Measurements from ENCODE around the gene CYBRD1. TPM values are rescaled to one million over a fixed set of nuclear protein-coding genes. Genes with fewer than 3 reads are reported as not detected.

Gene CYBRD1
- polyA plus RNA-seq, 1 donor (not counting 4 experiments of a cell fraction or from before 2014, with no cell fraction given), result 72.7 TPM

GRCh38 chr2:171485116-171485515 lies 37.2 kb upstream of the CYBRD1 start:
- Histone ChIP-seq H3K9me3 (ENCODE audit: control insufficient read depth, low read depth, low read length) (no peaks in the 10 kb centered on the region), H3K27me3 (ENCODE audit: control insufficient read depth, extremely low read depth, insufficient read depth, low read length) (no peaks in the 10 kb centered on the region), H4K20me1 (ENCODE audit: control insufficient read depth, extremely low read depth, insufficient read depth, low read length) (no peaks in the 10 kb centered on the region), H3K27ac (ENCODE audit: control insufficient read depth, insufficient read depth, low read length) (no peak overlapping the region), H3K4me3 (ENCODE audit: control insufficient read depth in 2 of 3, extremely low read depth in 1 of 3, insufficient read depth in 2 of 3, low read depth in 1 of 3, low read length in 3 of 3) (no peak overlapping the region), H2AFZ (ENCODE audit: control insufficient read depth, low read length) (no peak overlapping the region), H3K36me3 (ENCODE audit: control insufficient read depth in 2 of 2, extremely low read depth in 1 of 2, insufficient read depth in 2 of 2, low read length in 2 of 2) (peaks cover 4 to 8% of the 10 kb centered on the region in 2 experiments), H3K9ac (ENCODE audit: control insufficient read depth, extremely low read depth, insufficient read depth, low read length) (no peak overlapping the region), H3K4me2 (ENCODE audit: control insufficient read depth, extremely low read depth, insufficient read depth, low read depth, low read length) (no peak overlapping the region), H3K4me1 (ENCODE audit: control insufficient read depth, extremely low read depth, insufficient read depth, low read length) (peaks cover 8% of the 10 kb centered on the region), H3K79me2 (ENCODE audit: control insufficient read depth, insufficient read depth, low read length) (no peaks in the 10 kb centered on the region), H3K9me1 (ENCODE audit: control insufficient read depth, extremely low read depth, insufficient read depth, low read length) (no peaks in the 10 kb centered on the region)
- DNase-seq (ENCODE audit: low read depth, low spot score) (no peak), FAIRE-seq (no peak)
- no peak for TF ChIP-seq EZH2 (IDR thresholded peaks at IDR 0.05; ENCODE audit: low read length)
- no peak for TF ChIP-seq CTCF (optimal IDR thresholded peaks at IDR 0.05 in 1 of 3, IDR thresholded peaks at IDR 0.05 in 1 of 3, conservative IDR thresholded peaks at IDR 0.05 in 1 of 3; ENCODE audit: extremely low read depth in 1 of 3, insufficient read depth in 2 of 3, low read length in 3 of 3)
- dilution Hi-C loops (cut with MboI; ENCODE audit: extremely low pct_ligation_motif_present, low sequenced_read_pairs), result no loop called here

GRCh38 chr2:171487201-171487600 lies 35.1 kb upstream of the CYBRD1 start:
- TF ChIP-seq EZH2 (IDR thresholded peaks at IDR 0.05; ENCODE audit: low read length), result no peak
- TF ChIP-seq CTCF (optimal IDR thresholded peaks at IDR 0.05 in 1 of 3, IDR thresholded peaks at IDR 0.05 in 1 of 3, conservative IDR thresholded peaks at IDR 0.05 in 1 of 3; ENCODE audit: extremely low read depth in 1 of 3, insufficient read depth in 2 of 3, low read length in 3 of 3), result no peak
- dilution Hi-C loops (cut with MboI; ENCODE audit: extremely low pct_ligation_motif_present, low sequenced_read_pairs), result no loop called here
- H4K20me1 ChIP-seq (ENCODE audit: control insufficient read depth, extremely low read depth, insufficient read depth, low read length), result no peaks in the 10 kb centered on the region
- no peaks in the 10 kb centered on the region for H3K9me1 ChIP-seq (ENCODE audit: control insufficient read depth, extremely low read depth, insufficient read depth, low read length)
- H3K79me2 ChIP-seq (ENCODE audit: control insufficient read depth, insufficient read depth, low read length), result no peaks in the 10 kb centered on the region
- peaks cover 2 to 6% of the 10 kb centered on the region in 2 experiments for H3K36me3 ChIP-seq (ENCODE audit: control insufficient read depth in 2 of 2, extremely low read depth in 1 of 2, insufficient read depth in 2 of 2, low read length in 2 of 2)
- H3K4me1 ChIP-seq (ENCODE audit: control insufficient read depth, extremely low read depth, insufficient read depth, low read length), result peaks cover 16% of the 10 kb centered on the region
- H3K27ac ChIP-seq (ENCODE audit: control insufficient read depth, insufficient read depth, low read length), result no peak overlapping the region
- DNase-seq (ENCODE audit: low read depth, low spot score) (no peak), FAIRE-seq (no peak)
- H3K9ac ChIP-seq (ENCODE audit: control insufficient read depth, extremely low read depth, insufficient read depth, low read length), result no peak overlapping the region
- no peaks in the 10 kb centered on the region for H3K9me3 ChIP-seq (ENCODE audit: control insufficient read depth, low read depth, low read length)
- no peak overlapping the region for H3K4me2 ChIP-seq (ENCODE audit: control insufficient read depth, extremely low read depth, insufficient read depth, low read depth, low read length)
- H3K27me3 ChIP-seq (ENCODE audit: control insufficient read depth, extremely low read depth, insufficient read depth, low read length), result no peaks in the 10 kb centered on the region
- no peak overlapping the region for H2AFZ ChIP-seq (ENCODE audit: control insufficient read depth, low read length)
- H3K4me3 ChIP-seq (ENCODE audit: control insufficient read depth in 2 of 3, extremely low read depth in 1 of 3, insufficient read depth in 2 of 3, low read depth in 1 of 3, low read length in 3 of 3), result no peak overlapping the region
